ENCODE measurements around the gene CUL1.

Gene CUL1

GRCh38 chr7:148773334-148773733 lies 74.6 kb downstream of the CUL1 start:
- no peak for TF ChIP-seq CTCF (IDR thresholded peaks at IDR 0.05; ENCODE audit: insufficient read depth, low read depth, low read length, missing control alignments)
- DNase-seq (ENCODE audit: low read depth): no peak
- H3K4me3 ChIP-seq (ENCODE audit: low read length): no peak overlapping the region

DNA sequence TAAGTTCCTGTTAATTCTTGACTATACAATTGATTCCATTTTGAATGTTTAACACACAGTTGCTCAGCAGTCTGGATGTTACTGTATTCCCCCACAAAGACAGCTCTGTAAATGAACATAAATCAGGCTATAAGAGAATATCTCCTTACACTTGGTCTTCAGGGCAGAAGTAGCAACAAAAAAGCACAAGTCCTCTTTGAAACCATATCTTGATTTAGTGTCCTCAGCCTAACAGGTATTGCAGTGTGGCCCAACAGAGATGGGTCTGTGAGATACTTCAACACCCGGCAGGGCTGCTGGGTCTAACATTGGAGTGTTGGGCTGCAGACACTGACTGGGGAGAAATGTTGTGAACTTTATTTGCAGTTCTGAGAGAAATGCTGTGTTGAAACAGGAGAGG lies 75.8 kb downstream of the CUL1 start:
- DNase-seq (ENCODE audit: low read depth): no peak
- no peak for TF ChIP-seq CTCF (IDR thresholded peaks at IDR 0.05; ENCODE audit: insufficient read depth, low read depth, low read length, missing control alignments)
- no peak overlapping the region for H3K4me3 ChIP-seq (ENCODE audit: low read length)

DNA sequence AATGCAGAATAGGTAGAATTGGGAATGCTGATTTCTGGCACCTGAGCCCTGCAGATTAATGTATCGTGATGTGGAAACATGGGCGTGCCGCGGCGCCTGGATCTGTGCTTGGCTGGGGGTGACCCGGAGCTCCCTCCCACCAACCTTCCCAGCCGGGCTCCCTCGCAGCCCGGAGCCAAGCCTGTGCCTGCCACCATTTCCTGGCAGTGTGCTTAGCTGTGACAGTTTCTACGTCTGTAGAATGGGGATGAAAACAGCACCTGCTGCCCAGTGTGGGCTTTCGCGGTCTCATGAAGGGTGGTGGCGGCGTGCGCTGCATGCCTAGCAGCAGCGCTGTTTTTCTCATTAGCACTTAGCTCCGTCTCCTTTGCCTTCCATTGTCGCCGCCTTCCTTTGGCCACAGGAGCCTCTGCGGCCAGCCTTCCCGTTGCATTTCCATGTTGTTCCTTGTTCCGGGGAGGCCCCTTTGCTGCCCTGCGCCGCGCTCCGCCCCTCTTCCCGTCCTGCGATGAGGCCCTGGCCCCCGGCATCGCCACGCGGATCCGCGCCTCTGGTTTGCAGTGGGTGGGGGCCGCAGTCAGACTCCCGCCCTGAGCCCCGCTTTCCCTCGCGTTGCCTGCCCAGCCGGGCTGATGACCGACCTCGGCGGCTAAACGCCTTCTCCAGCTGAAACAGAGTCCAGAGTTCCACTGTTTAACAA lies 84.2 kb downstream of the CUL1 start:
- DNase-seq (ENCODE audit: low read depth): no peak
- no peak overlapping the region for H3K4me3 ChIP-seq (ENCODE audit: low read length)
- TF ChIP-seq CTCF (IDR thresholded peaks at IDR 0.05; ENCODE audit: insufficient read depth, low read depth, low read length, missing control alignments): no peak

DNA sequence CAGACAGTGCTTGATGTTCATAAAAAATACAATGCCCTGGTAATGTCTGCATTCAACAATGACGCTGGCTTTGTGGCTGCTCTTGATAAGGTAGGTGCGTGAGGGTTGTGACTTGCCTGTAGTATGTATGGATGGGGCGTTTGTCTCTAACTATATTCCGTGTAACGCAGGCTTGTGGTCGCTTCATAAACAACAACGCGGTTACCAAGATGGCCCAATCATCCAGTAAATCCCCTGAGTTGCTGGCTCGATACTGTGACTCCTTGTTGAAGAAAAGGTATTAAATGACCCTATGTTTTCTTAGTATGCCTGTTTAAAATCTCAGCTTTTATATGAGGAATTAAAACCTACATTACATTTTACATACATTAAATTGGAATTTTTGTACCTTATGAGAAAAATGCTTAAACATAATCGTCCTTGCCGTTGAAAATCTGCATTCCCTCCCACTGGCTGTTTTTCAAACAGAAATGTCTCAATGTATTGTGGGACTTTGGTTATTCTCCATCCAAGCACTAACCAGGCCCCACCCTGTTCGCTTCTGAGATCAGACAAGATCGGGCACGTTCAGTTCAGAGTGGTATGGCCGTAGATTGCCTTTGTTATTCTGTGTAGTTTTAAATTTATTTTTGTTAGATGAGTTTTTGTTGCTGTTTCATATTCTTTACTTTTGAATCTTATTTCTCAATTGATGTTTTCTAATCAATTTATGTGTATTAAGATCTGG lies 85.3 kb downstream of the CUL1 start:
- DNase-seq (ENCODE audit: low read depth): peak; percentile 88
- TF ChIP-seq CTCF (IDR thresholded peaks at IDR 0.05; ENCODE audit: insufficient read depth, low read depth, low read length, missing control alignments): no peak
- H3K4me3 ChIP-seq (ENCODE audit: low read length): no peak overlapping the region

GRCh38 chr7:148787571-148788295 lies 89.0 kb downstream of the CUL1 start:
- no peak for DNase-seq (ENCODE audit: low read depth)
- TF ChIP-seq CTCF (IDR thresholded peaks at IDR 0.05; ENCODE audit: insufficient read depth, low read depth, low read length, missing control alignments): no peak
- no peak overlapping the region for H3K4me3 ChIP-seq (ENCODE audit: low read length)

DNA sequence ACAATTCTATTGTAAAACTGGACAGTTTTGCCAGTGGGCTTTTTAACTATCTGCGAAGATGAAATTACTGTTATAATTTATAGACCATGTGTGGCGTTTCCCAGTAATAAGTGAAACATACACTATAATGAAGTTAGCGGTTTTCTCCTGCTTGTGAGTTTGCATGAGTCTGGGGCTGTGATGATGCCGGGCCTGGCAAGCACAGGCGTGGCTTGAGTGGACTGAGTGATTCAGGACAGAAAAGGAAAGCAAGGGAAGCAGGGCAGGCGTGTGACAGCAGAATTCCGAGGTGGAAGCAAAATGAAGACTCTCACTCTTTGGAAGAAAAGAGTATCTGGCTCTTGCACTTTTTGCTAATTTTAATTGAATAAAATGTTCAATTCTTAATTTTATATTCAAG lies 90.5 kb downstream of the CUL1 start:
- TF ChIP-seq CTCF (IDR thresholded peaks at IDR 0.05; ENCODE audit: insufficient read depth, low read depth, low read length, missing control alignments): no peak
- no peak for DNase-seq (ENCODE audit: low read depth)
- H3K4me3 ChIP-seq (ENCODE audit: low read length): no peak overlapping the region
